ENCODE results near the gene HJV.

DNA sequence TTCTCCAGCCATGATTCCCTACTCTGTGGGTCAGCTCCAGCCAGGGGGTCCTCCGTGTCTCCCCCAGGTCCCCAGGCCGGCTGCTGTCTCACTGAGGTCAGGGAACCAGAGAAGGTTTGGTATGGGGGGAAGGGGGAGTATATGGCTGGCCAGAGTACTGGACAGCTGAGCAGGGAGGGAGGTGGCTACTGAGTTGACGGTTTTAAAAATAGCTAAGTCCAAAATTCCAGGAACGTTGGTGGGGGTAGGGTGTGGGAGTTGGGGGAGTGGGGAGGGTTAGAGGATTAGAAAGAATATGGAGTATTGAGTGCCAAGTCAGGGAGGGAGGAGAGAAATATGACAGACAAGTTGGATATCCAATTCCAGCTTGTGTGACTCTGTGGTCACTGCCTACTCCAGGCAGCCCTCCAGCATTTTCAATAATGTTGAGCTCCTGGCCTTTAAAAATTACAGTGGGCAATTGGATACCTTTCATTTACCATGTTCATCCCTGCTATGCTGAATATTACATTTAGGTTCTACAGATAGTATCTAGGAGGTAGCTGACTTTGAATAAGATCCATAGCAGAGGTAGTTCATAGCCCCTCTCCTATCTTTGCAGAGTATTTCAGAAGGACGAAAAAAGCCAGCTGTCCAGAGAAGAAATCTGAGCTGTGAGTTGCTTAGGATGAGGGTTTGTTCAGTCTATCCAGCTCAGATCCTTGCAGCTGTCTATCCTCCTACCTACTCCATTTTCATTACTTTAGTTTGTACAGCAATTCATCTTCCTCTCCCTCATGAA lies at the start of gene HJV:
- TF ChIP-seq, protein P1, sequence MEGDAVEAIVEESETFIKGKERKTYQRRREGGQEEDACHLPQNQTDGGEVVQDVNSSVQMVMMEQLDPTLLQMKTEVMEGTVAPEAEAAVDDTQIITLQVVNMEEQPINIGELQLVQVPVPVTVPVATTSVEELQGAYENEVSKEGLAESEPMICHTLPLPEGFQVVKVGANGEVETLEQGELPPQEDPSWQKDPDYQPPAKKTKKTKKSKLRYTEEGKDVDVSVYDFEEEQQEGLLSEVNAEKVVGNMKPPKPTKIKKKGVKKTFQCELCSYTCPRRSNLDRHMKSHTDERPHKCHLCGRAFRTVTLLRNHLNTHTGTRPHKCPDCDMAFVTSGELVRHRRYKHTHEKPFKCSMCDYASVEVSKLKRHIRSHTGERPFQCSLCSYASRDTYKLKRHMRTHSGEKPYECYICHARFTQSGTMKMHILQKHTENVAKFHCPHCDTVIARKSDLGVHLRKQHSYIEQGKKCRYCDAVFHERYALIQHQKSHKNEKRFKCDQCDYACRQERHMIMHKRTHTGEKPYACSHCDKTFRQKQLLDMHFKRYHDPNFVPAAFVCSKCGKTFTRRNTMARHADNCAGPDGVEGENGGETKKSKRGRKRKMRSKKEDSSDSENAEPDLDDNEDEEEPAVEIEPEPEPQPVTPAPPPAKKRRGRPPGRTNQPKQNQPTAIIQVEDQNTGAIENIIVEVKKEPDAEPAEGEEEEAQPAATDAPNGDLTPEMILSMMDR (IDR thresholded peaks at IDR 0.05): no peak
- no peak for TF ChIP-seq POLR2A (IDR thresholded peaks at IDR 0.05; ENCODE audit: low read depth)
- no peak for TF ChIP-seq EP300 (IDR thresholded peaks at IDR 0.05)
- TF ChIP-seq POLR2AphosphoS5 (IDR thresholded peaks at IDR 0.05): no peak
